ENCODE measurements around the gene USP21.
A peak's percentile ranks its signal among the peaks of the same experiment; 100 is the strongest.

The USP21 gene

GRCh38 chr1:161128591-161129420 lies 30.5 kb upstream of the USP21 start:
- DNase-seq (ENCODE audit: low spot score): no peak
- in situ Hi-C loops (cut with MboI; ENCODE audit: low pct_unique_long_range_greater_than_20kb, low sequenced_read_pairs, unreplicated experiment): no loop called here
- TF ChIP-seq CTCF (IDR thresholded peaks at IDR 0.05; ENCODE audit: extremely low read depth, insufficient read depth, missing control alignments): no peak

GRCh38 chr1:161130266-161130665 lies 29.0 kb upstream of the USP21 start:
- in situ Hi-C loops (cut with MboI; ENCODE audit: low pct_unique_long_range_greater_than_20kb, low sequenced_read_pairs, unreplicated experiment): no loop called here
- no peak for TF ChIP-seq CTCF (IDR thresholded peaks at IDR 0.05; ENCODE audit: extremely low read depth, insufficient read depth, missing control alignments)
- DNase-seq (ENCODE audit: low spot score): no peak

- DNase-seq (ENCODE audit: low spot score): no peak
- TF ChIP-seq CTCF (IDR thresholded peaks at IDR 0.05; ENCODE audit: extremely low read depth, insufficient read depth, missing control alignments): no peak
- in situ Hi-C loops (cut with MboI; ENCODE audit: low pct_unique_long_range_greater_than_20kb, low sequenced_read_pairs, unreplicated experiment): no loop called here
These were observed 27.5 kb upstream of the USP21 start for GRCh38 chr1:161131523-161132409.

- peak; percentile 96 for DNase-seq (ENCODE audit: low spot score)
- peak; percentile 12 for TF ChIP-seq CTCF (IDR thresholded peaks at IDR 0.05; ENCODE audit: extremely low read depth, insufficient read depth, missing control alignments)
- in situ Hi-C loops (cut with MboI; ENCODE audit: low pct_unique_long_range_greater_than_20kb, low sequenced_read_pairs, unreplicated experiment): no loop called here
These were observed 26.7 kb upstream of the USP21 start, which contains the start of gene DEDD for GRCh38 chr1:161132410-161133219. TSS of gene DEDD (minus strand) at chr1:161132667. CDS start at chr1:161124462, 8,205 bp downstream.

- in situ Hi-C loops (cut with MboI; ENCODE audit: low pct_unique_long_range_greater_than_20kb, low sequenced_read_pairs, unreplicated experiment): no loop called here
- no peak for DNase-seq (ENCODE audit: low spot score)
- TF ChIP-seq CTCF (IDR thresholded peaks at IDR 0.05; ENCODE audit: extremely low read depth, insufficient read depth, missing control alignments): no peak
These were observed 26.0 kb upstream of the USP21 start for GRCh38 chr1:161133220-161133740.

- no peak for DNase-seq (ENCODE audit: low spot score)
- no peak for TF ChIP-seq CTCF (IDR thresholded peaks at IDR 0.05; ENCODE audit: extremely low read depth, insufficient read depth, missing control alignments)
- in situ Hi-C loops (cut with MboI; ENCODE audit: low pct_unique_long_range_greater_than_20kb, low sequenced_read_pairs, unreplicated experiment): no loop called here
These were observed 21.4 kb upstream of the USP21 start for GRCh38 chr1:161137881-161138280.
